Measurements from ENCODE around the gene ATF7IP.

Gene ATF7IP

GRCh38 chr12:14505626-14506596, 140.4 kb downstream of the ATF7IP start:
- no peak for DNase-seq (ENCODE audit: low spot score)

DNA sequence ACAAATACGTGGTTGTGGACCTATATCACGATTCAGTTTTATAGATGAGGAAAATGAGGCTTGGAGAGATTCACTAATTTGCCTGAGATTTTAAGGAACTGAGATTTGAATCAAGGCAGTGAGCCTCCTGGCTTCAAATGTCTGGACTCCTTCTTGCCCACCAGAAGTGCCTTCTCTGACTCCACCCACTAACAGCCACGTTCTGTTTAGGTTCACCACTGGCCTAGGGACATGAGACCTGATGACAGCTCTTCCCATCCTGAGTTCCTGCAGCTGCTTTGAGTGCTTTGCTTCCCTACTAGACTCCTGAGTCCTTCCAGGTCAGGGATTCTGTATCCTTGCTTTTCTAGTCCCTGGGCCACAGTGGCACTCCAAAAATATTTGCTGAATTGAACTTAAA, 145.1 kb downstream of the ATF7IP start:
- DNase-seq (ENCODE audit: low spot score): no peak

- DNase-seq (ENCODE audit: low spot score): no peak
Observed at GRCh38 chr12:14514154-14514842, 148.8 kb downstream of the ATF7IP start.

GRCh38 chr12:14514946-14515345, 149.5 kb downstream of the ATF7IP start:
- no peak for DNase-seq (ENCODE audit: low spot score)

DNA sequence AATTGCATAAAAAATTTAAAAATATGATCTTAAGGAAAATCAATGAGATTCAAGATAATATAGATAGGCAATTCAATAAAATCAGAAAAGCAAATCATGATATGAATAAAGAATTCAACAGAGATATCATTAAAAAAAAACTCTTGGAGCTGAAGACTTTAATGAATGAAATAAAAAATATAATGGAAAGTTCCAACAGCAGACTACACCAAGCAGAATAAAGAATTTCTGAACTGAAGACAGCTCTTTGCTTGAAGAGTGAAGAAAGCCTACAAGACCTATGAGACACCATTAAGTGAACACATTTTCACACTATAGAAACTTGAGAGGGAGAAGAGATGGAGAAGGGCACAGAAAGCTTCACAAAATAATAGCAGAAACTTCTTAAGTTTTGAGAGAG, 156.3 kb downstream of the ATF7IP start:
- DNase-seq (ENCODE audit: low spot score): no peak

GRCh38 chr12:14525964-14526363, 160.5 kb downstream of the ATF7IP start:
- DNase-seq (ENCODE audit: low spot score): no peak

GRCh38 chr12:14532152-14532551, 166.7 kb downstream of the ATF7IP start:
- DNase-seq (ENCODE audit: low spot score): no peak

DNA sequence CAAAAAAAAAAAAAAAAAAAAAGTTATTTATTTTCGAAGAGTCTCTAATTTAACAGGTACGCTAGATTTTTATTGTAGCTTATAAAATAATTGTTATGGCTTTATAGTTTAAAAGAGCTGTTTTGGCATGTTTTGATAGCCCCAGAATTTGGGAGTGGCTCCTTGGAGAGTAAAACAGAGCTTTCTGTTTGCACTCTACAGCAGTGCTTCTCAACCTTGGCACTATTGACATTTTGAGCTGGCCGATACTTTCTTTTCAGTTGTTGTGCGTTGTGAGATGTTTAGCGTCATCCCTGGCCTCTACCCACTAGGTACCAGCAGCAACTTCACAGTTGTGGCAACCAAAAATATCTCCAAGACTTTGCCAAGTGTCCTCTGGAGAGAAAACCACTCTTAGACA, 171.6 kb downstream of the ATF7IP start:
- DNase-seq (ENCODE audit: low spot score): no peak

- DNase-seq (ENCODE audit: low spot score): no peak
Observed at GRCh38 chr12:14540801-14541462, 175.4 kb downstream of the ATF7IP start.

- no peak for DNase-seq (ENCODE audit: low spot score)
Observed at GRCh38 chr12:14545144-14546124, 180.0 kb downstream of the ATF7IP start.

DNA sequence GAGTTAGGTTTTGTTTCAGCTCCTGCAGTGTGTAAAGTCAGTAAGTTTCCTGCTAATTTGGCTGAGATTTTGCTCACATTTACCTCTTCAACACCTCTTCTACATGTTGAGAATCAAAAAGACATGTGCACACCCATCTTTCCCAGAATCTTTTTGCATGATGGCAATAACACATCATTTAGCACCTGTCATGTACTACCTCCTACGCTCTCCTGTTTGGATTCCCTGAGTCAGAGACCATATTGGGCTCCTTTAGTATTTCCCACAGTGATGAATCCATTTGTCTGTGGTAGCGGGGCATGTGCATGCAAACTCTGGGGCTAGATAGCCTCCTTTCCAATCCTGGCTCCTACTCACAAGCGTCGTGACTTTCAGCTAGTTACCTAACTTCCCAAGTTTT, 182.1 kb downstream of the ATF7IP start:
- DNase-seq (ENCODE audit: low spot score): no peak

DNA sequence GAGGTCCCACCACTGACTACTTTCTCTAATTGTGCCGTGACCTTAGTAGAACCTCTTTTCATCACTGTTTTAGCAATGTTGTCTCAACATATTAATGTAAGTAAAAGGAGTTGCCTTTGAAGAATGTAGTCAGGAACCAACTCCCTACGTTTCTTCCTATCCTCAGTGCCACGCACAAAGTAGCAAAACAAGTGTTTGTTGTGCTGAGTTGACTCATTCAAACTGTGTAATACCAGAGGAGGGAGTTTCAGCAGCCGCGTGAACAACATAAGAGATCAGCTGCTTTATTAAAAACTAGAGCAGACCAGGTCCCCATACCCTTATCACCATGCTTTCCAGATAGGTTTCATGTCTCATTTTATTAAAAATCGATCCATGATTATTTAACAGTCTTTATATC, 183.1 kb downstream of the ATF7IP start:
- DNase-seq (ENCODE audit: low spot score): no peak

Measured in globus pallidus (tissue), 1 donor.